GM19023 (cell line): ENCODE results near the gene DMBT1.
"Not testable (repeated sequence)": the region's sequence is repeated elsewhere in the genome, so short reads cannot be mapped to it uniquely, and the experiment has no call there.

ENCODE experiments used
- ATAC-seq: cut with Tn5 transposase; IDR thresholded peaks from one replicate; pipeline ENCODE4 v1.9.1; 2021; ENCODE audit warnings: mild to moderate bottlenecking, moderate library complexity; ENCODE audit not compliant: unreplicated experiment

Gene DMBT1

GRCh38 chr10:122577311-122577885 lies 16.8 kb downstream of the DMBT1 start:
- no peak for ATAC-seq

DNA sequence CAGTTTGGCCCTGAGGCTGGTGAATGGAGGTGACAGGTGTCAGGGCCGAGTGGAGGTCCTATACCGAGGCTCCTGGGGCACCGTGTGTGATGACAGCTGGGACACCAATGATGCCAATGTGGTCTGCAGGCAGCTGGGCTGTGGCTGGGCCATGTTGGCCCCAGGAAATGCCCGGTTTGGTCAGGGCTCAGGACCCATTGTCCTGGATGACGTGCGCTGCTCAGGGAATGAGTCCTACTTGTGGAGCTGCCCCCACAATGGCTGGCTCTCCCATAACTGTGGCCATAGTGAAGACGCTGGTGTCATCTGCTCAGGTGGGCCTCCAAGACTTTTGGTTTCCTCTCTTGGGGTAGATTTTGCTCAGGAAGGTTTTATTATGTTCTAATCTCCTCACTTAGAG lies 25.5 kb downstream of the DMBT1 start:
- not testable (repeated sequence) for ATAC-seq

DNA sequence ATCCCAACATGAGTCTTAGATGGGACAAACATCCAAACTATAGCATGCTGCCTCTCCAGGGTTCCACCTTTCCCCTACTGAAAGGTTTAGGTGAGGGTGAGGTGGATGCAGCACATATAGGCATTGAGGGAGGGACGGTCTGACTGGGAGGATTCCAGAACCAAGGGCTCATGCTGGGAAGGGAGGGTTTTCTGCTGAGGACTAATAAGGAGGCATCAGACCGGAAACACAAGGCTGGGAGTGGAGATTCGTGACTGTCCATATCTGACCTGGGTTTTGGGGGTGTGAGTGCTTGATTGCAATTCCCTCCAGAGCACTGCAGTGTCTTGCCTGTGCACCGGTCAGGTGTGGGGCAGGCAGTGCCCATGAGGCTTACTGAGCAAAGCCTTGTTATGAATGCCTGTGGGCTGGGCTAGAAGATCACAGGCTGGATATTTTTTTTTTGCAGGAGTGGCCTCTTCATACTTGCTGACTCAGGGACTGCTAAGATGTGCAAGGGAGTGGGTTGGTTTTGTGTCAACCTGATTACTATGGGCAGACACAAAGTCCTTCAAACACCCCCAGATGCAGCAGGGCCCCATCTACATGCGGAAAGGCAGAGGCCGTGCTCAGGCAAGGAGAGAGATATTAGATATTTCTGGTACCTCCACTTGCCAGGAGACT lies 26.7 kb downstream of the DMBT1 start:
- ATAC-seq = no peak

DNA sequence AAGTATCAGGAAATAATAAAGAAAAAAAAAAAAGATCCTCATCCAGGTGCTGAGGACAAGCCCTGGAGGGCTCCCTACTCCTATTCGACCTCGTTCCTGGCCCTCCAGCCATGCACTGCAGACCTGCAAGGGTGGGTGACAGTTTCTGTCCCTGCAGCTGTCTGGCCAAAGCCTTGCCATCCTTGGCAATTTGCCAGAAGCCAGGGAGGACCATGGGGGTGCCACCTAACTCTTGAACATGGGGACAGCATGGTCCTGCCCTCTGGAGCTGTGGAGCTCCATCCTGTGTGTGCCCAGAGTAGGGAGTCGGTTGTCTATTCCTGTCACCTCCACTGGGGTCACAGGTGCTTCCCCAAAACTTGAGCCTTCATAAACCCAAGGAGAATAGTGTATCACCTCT lies 27.8 kb downstream of the DMBT1 start:
- ATAC-seq = no peak

DNA sequence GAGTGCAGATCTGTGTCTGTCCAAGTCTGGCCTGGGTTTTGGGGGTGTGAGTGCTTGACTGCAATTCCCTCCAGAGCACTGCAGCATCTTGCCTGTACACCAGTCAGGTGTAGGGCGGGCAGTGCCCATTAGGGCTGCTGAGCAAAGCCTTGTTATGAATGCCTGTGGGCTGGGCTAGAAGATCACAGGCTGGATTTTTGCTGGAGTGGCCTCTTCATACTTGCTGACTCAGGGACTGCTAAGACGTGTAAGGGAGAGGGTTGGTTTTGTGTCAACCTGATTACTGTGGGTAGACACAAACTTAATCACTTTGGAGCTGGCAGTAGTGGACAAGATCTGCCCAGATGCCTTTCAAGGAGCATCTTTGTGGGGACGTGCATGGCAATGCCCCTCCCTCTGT lies 29.6 kb downstream of the DMBT1 start:
- no peak for ATAC-seq

- ATAC-seq = no peak
These were observed 31.2 kb downstream of the DMBT1 start for GRCh38 chr10:122591736-122592135.

- ATAC-seq = no peak
These were observed 31.6 kb downstream of the DMBT1 start for GRCh38 chr10:122592161-122592560.

DNA sequence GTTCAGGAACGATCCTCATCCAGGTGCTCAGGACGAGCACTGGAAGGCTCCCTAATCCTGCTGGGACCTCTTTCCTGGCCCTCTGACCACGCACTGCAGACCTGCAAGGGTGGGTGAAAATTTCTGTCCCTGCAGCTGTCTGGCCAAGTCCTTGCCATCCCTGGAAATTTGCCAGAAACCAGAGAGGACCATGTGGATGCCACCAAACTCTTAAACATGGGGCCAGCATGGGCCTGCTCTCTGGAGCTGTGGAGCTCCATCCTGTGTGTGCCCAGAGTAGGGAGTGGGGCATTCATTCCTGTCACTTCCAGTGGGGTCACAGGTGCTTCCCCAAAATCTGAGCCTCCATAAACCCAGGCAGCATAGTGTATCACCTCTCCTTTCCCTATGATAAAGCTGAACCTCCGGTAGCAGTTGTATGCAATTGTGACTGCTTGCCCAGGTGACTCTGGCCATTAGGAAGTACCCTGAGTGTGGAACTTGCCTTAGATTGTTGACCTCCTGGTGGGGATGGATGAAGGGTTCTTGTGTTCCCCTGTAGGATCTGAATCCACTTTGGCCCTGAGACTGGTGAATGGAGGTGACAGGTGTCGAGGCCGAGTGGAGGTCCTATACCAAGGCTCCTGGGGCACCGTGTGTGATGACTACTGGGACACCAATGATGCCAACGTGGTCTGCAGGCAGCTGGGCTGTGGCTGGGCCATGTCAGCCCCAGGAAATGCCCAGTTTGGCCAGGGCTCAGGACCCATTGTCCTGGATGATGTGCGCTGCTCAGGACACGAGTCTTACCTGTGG lies 57.1 kb downstream of the DMBT1 start:
- no peak for ATAC-seq

DNA sequence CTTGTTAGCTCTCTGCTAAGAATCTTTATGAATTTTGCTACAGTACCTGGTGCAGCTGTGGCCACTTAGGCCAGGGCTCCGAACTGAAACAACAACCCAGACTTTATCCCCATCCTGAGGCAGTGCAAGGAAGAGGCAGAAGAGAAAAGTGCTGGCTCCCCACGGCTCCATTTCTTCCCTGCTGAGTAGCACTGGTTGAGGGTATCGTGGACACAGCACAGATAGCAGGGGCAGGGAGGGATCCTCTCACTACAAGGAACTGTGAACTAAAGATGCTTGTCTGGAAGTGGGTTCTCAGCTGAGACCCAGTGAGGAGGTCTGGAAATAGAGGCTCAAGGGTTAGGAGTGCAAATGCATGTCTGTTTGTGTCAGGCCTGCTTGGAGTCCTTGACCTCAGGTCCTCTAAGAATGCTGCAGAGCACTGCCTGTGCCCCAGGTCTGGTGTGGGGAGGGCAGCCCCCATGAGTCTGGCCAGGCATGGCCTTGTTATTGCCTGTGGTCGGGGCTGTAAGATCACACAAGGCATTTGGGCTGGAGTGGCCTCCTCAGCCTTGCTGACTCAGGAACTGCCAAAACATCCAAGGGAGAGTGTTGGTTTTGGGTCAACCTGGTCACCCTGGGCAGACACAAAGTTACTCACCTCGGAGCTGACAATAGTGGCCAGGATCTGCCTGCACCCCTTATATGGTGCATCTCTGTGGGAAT lies 58.1 kb downstream of the DMBT1 start:
- no peak for ATAC-seq

- ATAC-seq = not testable (repeated sequence)
These were observed 60.4 kb downstream of the DMBT1 start for GRCh38 chr10:122620961-122621360.

DNA sequence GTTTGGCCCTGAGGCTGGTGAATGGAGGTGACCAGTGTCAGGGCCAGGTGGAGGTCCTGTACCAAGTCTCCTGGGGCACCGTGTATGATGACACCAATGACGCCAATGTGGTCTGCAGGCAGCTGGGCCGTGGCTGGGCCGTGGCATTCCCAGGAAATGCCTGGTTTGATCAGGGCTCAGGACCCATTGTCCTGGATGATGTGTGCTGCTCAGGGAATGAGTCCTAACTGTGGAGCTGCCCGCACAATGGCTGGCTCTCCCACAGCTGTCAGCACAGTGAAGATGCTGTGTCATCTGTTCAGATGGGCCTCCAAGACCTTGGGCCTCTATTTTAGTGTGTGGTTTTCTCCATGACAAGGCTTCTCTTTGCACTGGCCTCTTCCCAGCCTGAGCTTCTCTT lies 64.0 kb downstream of the DMBT1 start:
- ATAC-seq = no peak

GRCh38 chr10:122630526-122630925 lies 70.0 kb downstream of the DMBT1 start:
- ATAC-seq = no peak

DNA sequence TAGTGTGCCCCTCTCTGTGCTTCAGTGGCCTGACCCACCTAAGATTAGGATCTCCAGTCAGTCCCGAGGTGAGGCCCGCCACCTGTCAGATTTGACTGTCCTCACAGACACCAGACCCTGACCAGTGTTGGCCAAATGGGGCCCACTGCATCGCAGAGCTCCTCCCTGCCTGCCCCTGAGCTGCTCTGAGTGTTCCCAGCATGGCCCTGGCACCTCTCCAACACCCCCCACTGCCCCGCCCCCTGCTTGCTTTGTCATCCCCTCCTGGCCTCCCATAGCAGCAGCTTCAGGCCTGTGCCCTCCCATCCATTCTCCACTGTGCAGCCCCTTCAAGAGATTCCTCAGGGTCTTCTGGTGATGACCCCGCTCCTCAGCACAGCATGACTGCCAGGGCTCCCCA lies 71.5 kb downstream of the DMBT1 start:
- no peak for ATAC-seq

DNA sequence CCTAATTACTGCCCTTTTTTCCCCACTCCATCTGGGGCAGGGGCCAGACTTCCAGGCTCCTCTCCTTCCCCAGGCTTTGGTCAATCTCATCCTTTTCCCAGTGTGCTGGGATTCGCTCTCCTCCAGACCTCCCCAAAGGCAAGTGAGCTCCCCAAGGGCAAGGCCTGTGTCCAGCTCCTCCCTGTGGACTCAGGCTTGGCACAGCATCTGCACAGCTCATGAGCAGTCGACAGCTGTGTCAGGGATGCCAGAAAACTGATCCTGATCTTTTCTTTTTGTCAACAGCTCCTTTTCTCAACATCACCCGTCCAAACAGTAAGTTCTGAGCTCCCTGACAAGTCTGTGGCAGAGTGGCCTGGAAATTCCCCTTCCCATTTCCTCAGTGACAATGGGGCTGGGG lies 72.0 kb downstream of the DMBT1 start:
- no peak for ATAC-seq

GRCh38 chr10:122636953-122637352 lies 76.4 kb downstream of the DMBT1 start:
- ATAC-seq = no peak

DNA sequence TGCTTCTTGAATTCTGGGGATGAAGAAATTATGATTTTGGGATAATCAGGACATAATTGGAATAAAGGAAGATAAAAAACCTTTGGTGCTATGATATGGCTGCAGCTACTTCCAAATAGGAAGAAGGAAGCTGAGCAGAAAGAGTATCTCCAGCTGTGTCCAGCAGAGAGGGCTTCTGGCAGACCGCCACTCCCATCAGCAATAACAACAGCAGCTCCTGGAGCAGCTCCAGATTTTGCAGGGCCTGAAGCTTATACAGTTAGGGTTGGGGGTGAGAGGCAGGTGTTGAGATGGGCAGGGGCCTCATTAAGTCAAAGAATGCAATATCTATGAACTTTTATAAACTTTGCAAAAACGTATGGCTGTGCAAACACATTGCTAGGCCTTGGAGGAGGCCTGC lies 76.8 kb downstream of the DMBT1 start:
- no peak for ATAC-seq

DNA sequence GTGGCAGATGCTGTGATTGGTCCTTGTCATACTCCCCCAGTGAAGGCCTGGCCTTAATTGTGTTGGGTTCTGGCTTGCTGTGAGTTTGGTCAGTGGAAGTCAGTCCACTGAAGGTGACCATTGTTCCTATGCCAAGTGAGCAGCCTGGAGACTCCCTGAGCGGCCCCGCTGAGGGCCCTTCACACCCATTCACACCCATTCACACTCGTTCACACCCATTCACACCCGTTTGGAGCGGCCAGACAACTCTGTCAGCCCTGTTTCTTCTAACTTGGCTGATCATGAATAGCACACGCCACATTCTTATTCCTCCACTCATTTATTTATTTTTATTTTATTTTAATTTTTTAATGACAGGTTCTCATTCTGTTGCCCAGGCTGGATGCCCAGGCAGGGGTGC lies 77.6 kb downstream of the DMBT1 start:
- no peak for ATAC-seq

- ATAC-seq = no peak
These were observed 79.2 kb downstream of the DMBT1 start for GRCh38 chr10:122639801-122640200.

DNA sequence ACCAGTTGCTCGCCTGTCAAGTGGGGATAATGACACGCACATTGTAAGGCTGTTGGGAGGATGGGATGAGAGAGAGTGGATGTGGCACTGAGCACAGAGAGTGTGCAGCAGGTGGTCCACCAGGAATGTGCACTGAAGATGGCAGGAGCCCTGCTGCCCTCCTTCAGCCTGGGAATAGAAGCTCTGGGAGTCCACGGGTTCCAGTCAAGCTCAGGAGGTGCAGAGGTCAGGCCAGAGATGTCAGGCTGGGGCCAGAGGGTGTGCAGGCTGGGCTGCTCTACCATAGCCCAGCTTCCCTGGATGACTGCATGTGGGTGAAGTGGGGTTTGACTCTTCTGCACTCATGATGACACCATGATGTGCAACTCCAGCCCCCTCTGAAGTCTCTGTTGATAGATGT lies 80.4 kb downstream of the DMBT1 start:
- no peak for ATAC-seq

DNA sequence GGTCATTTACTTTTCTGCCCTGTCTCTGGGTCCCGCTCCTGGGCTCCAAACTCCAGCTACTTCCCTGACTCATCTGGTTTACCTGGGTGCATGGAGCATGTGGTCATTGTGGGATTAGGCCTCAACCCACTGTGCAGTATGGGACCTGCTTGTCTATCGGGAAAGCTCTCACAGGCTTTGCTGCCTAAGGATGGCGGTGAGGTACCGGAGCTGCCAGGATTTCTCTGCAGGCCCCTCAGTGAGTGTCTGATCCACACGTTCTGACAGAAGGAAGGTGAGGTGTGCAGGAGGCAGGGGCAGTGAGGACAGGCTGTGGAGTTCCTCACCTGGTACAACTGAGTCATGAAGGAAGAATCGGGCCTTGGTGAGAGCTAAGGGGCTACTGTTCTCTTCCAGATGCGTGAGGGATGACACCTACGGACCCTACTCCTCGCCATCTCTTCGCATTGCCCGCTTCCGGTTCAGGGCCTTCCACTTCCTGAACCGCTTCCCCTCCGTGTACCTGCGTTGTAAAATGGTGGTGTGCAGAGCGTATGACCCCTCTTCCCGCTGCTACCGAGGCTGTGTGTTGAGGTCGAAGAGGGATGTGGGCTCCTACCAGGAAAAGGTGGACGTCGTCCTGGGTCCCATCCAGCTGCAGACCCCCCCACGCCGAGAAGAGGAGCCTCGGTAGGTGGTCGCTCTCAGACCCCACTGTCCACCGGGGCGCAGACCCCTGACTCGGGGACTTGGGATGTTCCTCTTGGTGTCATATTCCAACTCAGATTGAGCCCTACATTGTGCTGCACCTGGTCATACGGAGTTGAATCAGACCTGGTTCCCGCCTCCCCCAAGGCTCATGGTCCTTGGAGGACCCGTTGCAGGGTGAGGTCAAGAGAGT lies 82.4 kb downstream of the DMBT1 start:
- no peak for ATAC-seq
